GM03348 (cell line): ENCODE results near the gene MRPS18A.

Experiments
- DNase-seq: peaks from one replicate; pipeline ENCODE4 v3.0.0; 2012; ENCODE audit warnings: low spot score

Gene MRPS18A

GRCh38 chr6:43698584-43699349 is 11.2 kb upstream of the MRPS18A start:
- DNase-seq = peak; percentile 35

GRCh38 chr6:43697421-43697820 is 9.8 kb upstream of the MRPS18A start:
- no peak for DNase-seq

GRCh38 chr6:43695967-43696291 is 8.3 kb upstream of the MRPS18A start:
- DNase-seq = no peak

- DNase-seq = no peak
Observed at GRCh38 chr6:43695215-43695966, 7.8 kb upstream of the MRPS18A start.

- DNase-seq = no peak
Observed at GRCh38 chr6:43689421-43689820, 1.8 kb upstream of the MRPS18A start.

GRCh38 chr6:43687079-43687436 is 533 bp downstream of the MRPS18A start:
- peak; percentile 18 for DNase-seq

- DNase-seq = no peak
Observed at GRCh38 chr6:43683708-43684455, 3.7 kb downstream of the MRPS18A start.

- no peak for DNase-seq
Observed at GRCh38 chr6:43682724-43683429, 4.7 kb downstream of the MRPS18A start.

GRCh38 chr6:43681303-43681702 is 6.3 kb downstream of the MRPS18A start:
- DNase-seq = no peak

- DNase-seq = no peak
Observed at GRCh38 chr6:43680308-43681200, 7.0 kb downstream of the MRPS18A start.

- no peak for DNase-seq
Observed at GRCh38 chr6:43679057-43679456, 8.5 kb downstream of the MRPS18A start.

GRCh38 chr6:43678341-43678740 is 9.2 kb downstream of the MRPS18A start:
- DNase-seq = no peak

GRCh38 chr6:43677759-43678158 is 9.8 kb downstream of the MRPS18A start:
- DNase-seq = no peak

GRCh38 chr6:43676962-43677606 is 10.5 kb downstream of the MRPS18A start:
- no peak for DNase-seq

GRCh38 chr6:43674921-43675320 is 12.7 kb downstream of the MRPS18A start:
- DNase-seq = no peak

GRCh38 chr6:43674291-43674690 is 13.3 kb downstream of the MRPS18A start:
- DNase-seq = no peak

- no peak for DNase-seq
Observed at GRCh38 chr6:43673444-43674084, 14.0 kb downstream of the MRPS18A start.

- no peak for DNase-seq
Observed at GRCh38 chr6:43671801-43672690, 15.5 kb downstream of the MRPS18A start.
